ENCODE results near the gene TMEM164.

TMEM164 gene

DNA sequence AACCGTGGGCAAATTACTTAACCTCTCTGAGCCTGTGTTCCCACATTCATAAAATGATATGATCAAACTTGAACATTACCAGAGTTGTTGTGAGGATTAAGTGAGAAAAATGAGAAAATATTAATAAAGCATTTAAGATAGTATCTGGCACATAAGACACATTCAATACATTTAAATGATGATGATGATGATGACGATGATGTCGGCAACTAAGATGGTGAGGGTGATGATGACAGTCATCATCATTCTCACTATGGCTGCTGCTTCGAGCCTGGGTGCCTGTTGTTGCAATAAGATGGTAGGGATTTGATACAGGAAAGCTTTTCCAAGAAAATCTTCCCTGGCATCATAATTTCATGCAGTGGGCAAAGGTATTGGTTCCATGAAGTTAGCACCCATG is 11.1 kb downstream of the TMEM164 start:
- Histone ChIP-seq H3K27ac (ENCODE audit: poor library complexity, severe bottlenecking) (no peak overlapping the region), H3K27me3 (ENCODE audit: insufficient read depth, poor library complexity, severe bottlenecking) (no peaks in the 10 kb centered on the region), H3K36me3 (ENCODE audit: low read depth) (no peaks in the 10 kb centered on the region; the same call in 1 of the 2 replicates), H3K4me3 (ENCODE audit: severe bottlenecking) (no peak overlapping the region), H3K4me1 (ENCODE audit: insufficient read depth, poor library complexity, severe bottlenecking) (no peaks in the 10 kb centered on the region), H3K9me3 (ENCODE audit: severe bottlenecking) (no peaks in the 10 kb centered on the region)
- ATAC-seq (ENCODE audit: low read depth) = no peak
- no peak for DNase-seq (ENCODE audit: low spot score)
- TF ChIP-seq, protein P1, sequence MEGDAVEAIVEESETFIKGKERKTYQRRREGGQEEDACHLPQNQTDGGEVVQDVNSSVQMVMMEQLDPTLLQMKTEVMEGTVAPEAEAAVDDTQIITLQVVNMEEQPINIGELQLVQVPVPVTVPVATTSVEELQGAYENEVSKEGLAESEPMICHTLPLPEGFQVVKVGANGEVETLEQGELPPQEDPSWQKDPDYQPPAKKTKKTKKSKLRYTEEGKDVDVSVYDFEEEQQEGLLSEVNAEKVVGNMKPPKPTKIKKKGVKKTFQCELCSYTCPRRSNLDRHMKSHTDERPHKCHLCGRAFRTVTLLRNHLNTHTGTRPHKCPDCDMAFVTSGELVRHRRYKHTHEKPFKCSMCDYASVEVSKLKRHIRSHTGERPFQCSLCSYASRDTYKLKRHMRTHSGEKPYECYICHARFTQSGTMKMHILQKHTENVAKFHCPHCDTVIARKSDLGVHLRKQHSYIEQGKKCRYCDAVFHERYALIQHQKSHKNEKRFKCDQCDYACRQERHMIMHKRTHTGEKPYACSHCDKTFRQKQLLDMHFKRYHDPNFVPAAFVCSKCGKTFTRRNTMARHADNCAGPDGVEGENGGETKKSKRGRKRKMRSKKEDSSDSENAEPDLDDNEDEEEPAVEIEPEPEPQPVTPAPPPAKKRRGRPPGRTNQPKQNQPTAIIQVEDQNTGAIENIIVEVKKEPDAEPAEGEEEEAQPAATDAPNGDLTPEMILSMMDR (IDR thresholded peaks at IDR 0.05; ENCODE audit: poor library complexity, severe bottlenecking) = no peak

DNA sequence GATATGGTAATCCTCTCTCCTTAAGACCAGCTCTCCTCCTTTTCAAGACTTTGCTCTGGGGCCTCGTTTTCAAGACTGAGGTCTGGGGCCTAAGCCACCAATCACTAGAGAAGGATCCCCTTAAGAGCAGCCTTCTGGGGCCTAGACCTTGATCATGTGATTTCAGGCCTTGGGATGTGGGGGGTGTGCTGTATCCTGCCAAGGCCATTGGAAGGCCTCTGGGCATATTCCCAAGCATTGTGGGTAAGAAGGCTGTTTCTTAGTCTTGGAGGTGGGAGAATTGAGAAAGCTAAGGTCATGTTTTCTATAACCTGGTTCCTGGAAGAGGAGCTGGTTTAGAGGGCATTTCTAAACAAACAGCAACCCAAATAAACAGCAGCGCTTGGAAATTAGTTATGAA is 12.1 kb downstream of the TMEM164 start:
- no peaks in the 10 kb centered on the region for H3K27me3 ChIP-seq (ENCODE audit: insufficient read depth, poor library complexity, severe bottlenecking)
- H3K4me1 ChIP-seq (ENCODE audit: insufficient read depth, poor library complexity, severe bottlenecking) = no peaks in the 10 kb centered on the region
- ATAC-seq (ENCODE audit: low read depth) (no peak), DNase-seq (ENCODE audit: low spot score) (no peak)
- no peaks in the 10 kb centered on the region for H3K9me3 ChIP-seq (ENCODE audit: severe bottlenecking)
- no peak overlapping the region for H3K4me3 ChIP-seq (ENCODE audit: severe bottlenecking)
- H3K27ac ChIP-seq (ENCODE audit: poor library complexity, severe bottlenecking) = no peak overlapping the region
- TF ChIP-seq, protein P1 (IDR thresholded peaks at IDR 0.05; ENCODE audit: poor library complexity, severe bottlenecking) = no peak
- no peaks in the 10 kb centered on the region; the same call in 1 of the 2 replicates for H3K36me3 ChIP-seq (ENCODE audit: low read depth)

DNA sequence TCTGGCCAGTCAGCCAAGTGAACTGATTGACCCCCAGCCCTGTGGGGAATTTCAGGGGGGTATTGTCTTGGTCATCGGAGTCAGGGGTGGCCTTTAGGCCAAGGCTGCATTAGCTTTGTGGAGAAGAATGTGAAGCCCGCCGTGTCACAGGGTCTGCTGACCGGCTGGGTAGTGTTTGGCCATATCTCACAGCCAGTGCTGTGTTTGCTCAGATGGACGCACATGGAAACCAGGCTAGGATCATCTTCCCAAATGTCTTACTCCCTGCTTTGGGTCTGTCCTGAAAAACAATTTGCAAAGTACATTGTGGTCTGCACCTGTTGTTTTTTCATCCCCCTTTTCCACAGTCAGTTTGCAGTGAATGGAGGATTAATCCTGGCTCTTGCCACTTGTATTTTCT is 13.0 kb downstream of the TMEM164 start:
- H3K4me3 ChIP-seq (ENCODE audit: severe bottlenecking) = no peak overlapping the region
- H3K36me3 ChIP-seq (ENCODE audit: low read depth) = no peaks in the 10 kb centered on the region
- ATAC-seq (ENCODE audit: low read depth) = no peak
- TF ChIP-seq, protein P1 (IDR thresholded peaks at IDR 0.05; ENCODE audit: poor library complexity, severe bottlenecking) = no peak
- H3K27ac ChIP-seq (ENCODE audit: poor library complexity, severe bottlenecking) = no peak overlapping the region
- H3K4me1 ChIP-seq (ENCODE audit: insufficient read depth, poor library complexity, severe bottlenecking) = no peaks in the 10 kb centered on the region
- no peaks in the 10 kb centered on the region for H3K27me3 ChIP-seq (ENCODE audit: insufficient read depth, poor library complexity, severe bottlenecking)
- no peak for DNase-seq (ENCODE audit: low spot score)
- no peaks in the 10 kb centered on the region for H3K9me3 ChIP-seq (ENCODE audit: severe bottlenecking)

DNA sequence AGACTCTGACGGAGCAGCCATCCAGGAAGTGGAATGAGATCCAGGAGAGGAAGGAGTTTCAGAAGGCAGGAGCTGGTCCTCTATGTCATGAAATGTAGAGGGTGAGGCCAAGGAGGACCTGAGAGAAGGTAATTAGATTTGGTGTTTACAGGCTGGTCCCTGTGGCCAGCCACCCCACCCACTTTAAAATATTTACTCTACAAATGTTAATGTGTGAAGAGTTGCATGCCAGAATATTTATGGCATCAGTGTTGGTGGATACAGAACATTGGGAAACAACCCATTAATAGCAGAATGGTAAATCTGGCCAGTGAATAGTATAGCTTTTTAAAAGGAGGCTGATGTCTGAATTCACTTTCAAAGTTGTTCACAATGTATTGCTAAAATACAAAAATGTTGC is 17.6 kb downstream of the TMEM164 start:
- ATAC-seq (ENCODE audit: low read depth) (no peak), DNase-seq (ENCODE audit: low spot score) (no peak)
- Histone ChIP-seq H3K4me1 (ENCODE audit: insufficient read depth, poor library complexity, severe bottlenecking) (peaks cover 2% of the 10 kb centered on the region), H3K9me3 (ENCODE audit: severe bottlenecking) (no peaks in the 10 kb centered on the region), H3K36me3 (ENCODE audit: low read depth) (no peaks in the 10 kb centered on the region), H3K27ac (ENCODE audit: poor library complexity, severe bottlenecking) (no peak overlapping the region), H3K4me3 (ENCODE audit: severe bottlenecking) (no peak overlapping the region), H3K27me3 (ENCODE audit: insufficient read depth, poor library complexity, severe bottlenecking) (no peaks in the 10 kb centered on the region)
- TF ChIP-seq, protein P1 (IDR thresholded peaks at IDR 0.05; ENCODE audit: poor library complexity, severe bottlenecking) = no peak

DNA sequence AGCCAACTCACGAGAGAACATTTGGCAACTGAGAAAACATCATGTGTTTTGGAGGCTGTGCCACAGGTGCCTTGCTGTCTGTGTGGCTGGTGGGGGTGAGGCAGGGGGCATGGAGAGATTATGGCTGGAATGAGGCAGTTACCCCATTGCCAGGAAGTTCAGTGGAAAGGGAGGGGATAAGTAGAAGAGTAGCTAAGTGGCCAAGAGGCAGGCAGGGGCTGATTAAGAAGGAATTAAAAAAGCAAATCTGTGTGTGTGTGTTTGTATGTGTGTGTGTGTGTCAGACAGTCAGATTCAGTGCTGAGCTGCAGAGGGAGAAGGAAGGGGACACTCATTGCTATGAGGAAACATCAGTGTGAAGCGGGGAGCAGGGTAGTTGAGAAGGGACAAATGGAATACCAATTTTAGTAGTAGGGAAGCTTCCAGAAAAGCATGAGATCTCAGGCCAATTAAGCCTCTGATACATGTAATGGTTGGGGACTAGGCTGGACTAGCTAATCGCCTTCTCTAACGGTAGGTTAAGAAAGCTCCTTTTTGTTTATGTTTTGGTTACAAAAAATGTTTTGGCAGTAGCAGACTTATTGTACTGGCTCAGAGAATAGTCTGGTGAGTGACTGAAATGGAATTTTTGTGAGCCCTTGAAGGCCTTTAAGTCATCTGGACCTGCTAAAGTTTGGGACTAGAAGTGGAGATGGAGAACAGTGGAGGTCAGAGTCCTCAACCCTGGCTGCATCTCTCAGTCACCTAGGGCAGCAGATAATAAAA is 18.5 kb downstream of the TMEM164 start:
- no peak overlapping the region for H3K4me3 ChIP-seq (ENCODE audit: severe bottlenecking)
- no peak for ATAC-seq (ENCODE audit: low read depth)
- H3K27ac ChIP-seq (ENCODE audit: poor library complexity, severe bottlenecking) = no peak overlapping the region
- H3K4me1 ChIP-seq (ENCODE audit: insufficient read depth, poor library complexity, severe bottlenecking) = peaks cover 11% of the 10 kb centered on the region
- no peaks in the 10 kb centered on the region for H3K36me3 ChIP-seq (ENCODE audit: low read depth)
- no peaks in the 10 kb centered on the region for H3K27me3 ChIP-seq (ENCODE audit: insufficient read depth, poor library complexity, severe bottlenecking)
- TF ChIP-seq, protein P1 (IDR thresholded peaks at IDR 0.05; ENCODE audit: poor library complexity, severe bottlenecking) = no peak
- no peaks in the 10 kb centered on the region for H3K9me3 ChIP-seq (ENCODE audit: severe bottlenecking)
- no peak for DNase-seq (ENCODE audit: low spot score)

All from RWPE2 (cell line).